ENCODE measurements around the gene MACROD2. TPM values are rescaled to one million over a fixed set of nuclear protein-coding genes. Genes with fewer than 3 reads are reported as not detected.

MACROD2 gene
- total RNA-seq, 1 experiment from 2014 or later, result 1.4 TPM

- H3K4me1 ChIP-seq (ENCODE audit: insufficient read depth, low read length, poor library complexity, severe bottlenecking), result no peaks in the 10 kb centered on the region
- DNase-seq (ENCODE audit: low spot score), result no peak
- intact Hi-C loops (cut with micrococcal nuclease; ENCODE audit: unreplicated experiment), result no loop called here
- no peaks in the 10 kb centered on the region for H3K27me3 ChIP-seq (replicated peaks; ENCODE audit: insufficient read depth, low read depth, low read length, poor library complexity)
- no peaks in the 10 kb centered on the region for H3K36me3 ChIP-seq (ENCODE audit: insufficient read depth, low read length, poor library complexity, severe bottlenecking)
- H3K27ac ChIP-seq (ENCODE audit: low read depth, low read length, poor library complexity, severe bottlenecking), result no peak overlapping the region
- TF ChIP-seq EZH2 (IDR thresholded peaks at IDR 0.05; ENCODE audit: borderline replicate concordance, low read depth, low read length, poor library complexity, severe bottlenecking), result no peak
- TF ChIP-seq, protein P1, sequence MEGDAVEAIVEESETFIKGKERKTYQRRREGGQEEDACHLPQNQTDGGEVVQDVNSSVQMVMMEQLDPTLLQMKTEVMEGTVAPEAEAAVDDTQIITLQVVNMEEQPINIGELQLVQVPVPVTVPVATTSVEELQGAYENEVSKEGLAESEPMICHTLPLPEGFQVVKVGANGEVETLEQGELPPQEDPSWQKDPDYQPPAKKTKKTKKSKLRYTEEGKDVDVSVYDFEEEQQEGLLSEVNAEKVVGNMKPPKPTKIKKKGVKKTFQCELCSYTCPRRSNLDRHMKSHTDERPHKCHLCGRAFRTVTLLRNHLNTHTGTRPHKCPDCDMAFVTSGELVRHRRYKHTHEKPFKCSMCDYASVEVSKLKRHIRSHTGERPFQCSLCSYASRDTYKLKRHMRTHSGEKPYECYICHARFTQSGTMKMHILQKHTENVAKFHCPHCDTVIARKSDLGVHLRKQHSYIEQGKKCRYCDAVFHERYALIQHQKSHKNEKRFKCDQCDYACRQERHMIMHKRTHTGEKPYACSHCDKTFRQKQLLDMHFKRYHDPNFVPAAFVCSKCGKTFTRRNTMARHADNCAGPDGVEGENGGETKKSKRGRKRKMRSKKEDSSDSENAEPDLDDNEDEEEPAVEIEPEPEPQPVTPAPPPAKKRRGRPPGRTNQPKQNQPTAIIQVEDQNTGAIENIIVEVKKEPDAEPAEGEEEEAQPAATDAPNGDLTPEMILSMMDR (conservative IDR thresholded peaks at IDR 0.05; ENCODE audit: low read depth, low read length), result no peak
- no TSS peak for BruUV-seq (replicated peaks)
- H3K9me3 ChIP-seq (ENCODE audit: low read depth, low read length, poor library complexity, severe bottlenecking), result no peaks in the 10 kb centered on the region
- ChIA-PET CTCF (no interaction called here), POLR2A (ENCODE audit: low non-redundant PET) (no interaction called here)
- H3K4me3 ChIP-seq (ENCODE audit: low read depth, low read length, poor library complexity, severe bottlenecking), result no peak overlapping the region
Measured at GRCh38 chr20:14700639-14700960, 705.3 kb downstream of the MACROD2 start.

- TF ChIP-seq, protein P1 (conservative IDR thresholded peaks at IDR 0.05; ENCODE audit: low read depth, low read length), result no peak
- TF ChIP-seq EZH2 (IDR thresholded peaks at IDR 0.05; ENCODE audit: borderline replicate concordance, low read depth, low read length, poor library complexity, severe bottlenecking), result no peak
- Histone ChIP-seq H3K36me3 (ENCODE audit: insufficient read depth, low read length, poor library complexity, severe bottlenecking) (no peaks in the 10 kb centered on the region), H3K27me3 (replicated peaks; ENCODE audit: insufficient read depth, low read depth, low read length, poor library complexity) (no peaks in the 10 kb centered on the region), H3K4me3 (ENCODE audit: low read depth, low read length, poor library complexity, severe bottlenecking) (no peak overlapping the region), H3K27ac (ENCODE audit: low read depth, low read length, poor library complexity, severe bottlenecking) (no peak overlapping the region), H3K9me3 (ENCODE audit: low read depth, low read length, poor library complexity, severe bottlenecking) (no peaks in the 10 kb centered on the region), H3K4me1 (ENCODE audit: insufficient read depth, low read length, poor library complexity, severe bottlenecking) (no peaks in the 10 kb centered on the region)
- DNase-seq (ENCODE audit: low spot score), result no peak
- CTCF ChIA-PET, result no interaction called here
- POLR2A ChIA-PET (ENCODE audit: low non-redundant PET), result no interaction called here
- BruUV-seq (replicated peaks), result no TSS peak
- intact Hi-C loops (cut with micrococcal nuclease; ENCODE audit: unreplicated experiment), result no loop called here
Measured at GRCh38 chr20:14701326-14701725, 706.0 kb downstream of the MACROD2 start.

DNA sequence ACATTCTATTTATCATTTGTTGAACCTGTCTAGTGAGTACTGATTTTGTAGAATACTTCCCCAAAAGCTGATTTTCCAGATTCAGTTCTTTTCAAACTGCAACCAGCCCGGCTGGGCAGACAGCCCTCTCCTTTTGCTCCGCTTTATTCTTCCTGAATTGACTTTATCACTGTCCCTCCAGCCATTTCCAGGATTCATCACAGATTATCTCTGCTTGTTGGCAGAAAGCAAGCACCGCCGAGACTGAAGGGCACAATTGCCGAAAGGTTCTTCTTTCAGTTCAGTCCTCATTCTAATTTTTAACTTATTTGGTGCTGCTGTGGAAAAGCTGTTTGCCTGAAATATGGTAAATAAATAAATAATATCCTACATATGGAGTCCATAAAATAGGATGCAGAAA, 711.2 kb downstream of the MACROD2 start:
- CTCF ChIA-PET, result no interaction called here
- Histone ChIP-seq H3K27me3 (replicated peaks; ENCODE audit: insufficient read depth, low read depth, low read length, poor library complexity) (no peaks in the 10 kb centered on the region), H3K4me1 (ENCODE audit: insufficient read depth, low read length, poor library complexity, severe bottlenecking) (no peaks in the 10 kb centered on the region), H3K27ac (ENCODE audit: low read depth, low read length, poor library complexity, severe bottlenecking) (no peak overlapping the region), H3K4me3 (ENCODE audit: low read depth, low read length, poor library complexity, severe bottlenecking) (no peak overlapping the region), H3K36me3 (ENCODE audit: insufficient read depth, low read length, poor library complexity, severe bottlenecking) (no peaks in the 10 kb centered on the region), H3K9me3 (ENCODE audit: low read depth, low read length, poor library complexity, severe bottlenecking) (no peaks in the 10 kb centered on the region)
- BruUV-seq (replicated peaks), result no TSS peak
- intact Hi-C loops (cut with micrococcal nuclease; ENCODE audit: unreplicated experiment), result no loop called here
- POLR2A ChIA-PET (ENCODE audit: low non-redundant PET), result no interaction called here
- no peak for DNase-seq (ENCODE audit: low spot score)
- TF ChIP-seq EZH2 (IDR thresholded peaks at IDR 0.05; ENCODE audit: borderline replicate concordance, low read depth, low read length, poor library complexity, severe bottlenecking), result no peak
- TF ChIP-seq, protein P1 (conservative IDR thresholded peaks at IDR 0.05; ENCODE audit: low read depth, low read length), result no peak
